Endothelial cell of umbilical vein (primary cell): ENCODE data around the gene CLINT1. TPM values are rescaled to one million over a fixed set of nuclear protein-coding genes. Genes with fewer than 3 reads are reported as not detected.

Experiments used
- Bru-seq: library from RNA; stranded (reverse); fragments of 400-500 nt; gene quantifications from one replicate; lab custom pipeline; 2021; lab: Mats Ljungman, UMichigan
- BruChase-seq, 2 experiments: library from RNA; stranded (reverse); fragments of 400-500 nt; gene quantifications; one replicate each; lab custom pipeline; 2021; lab: Mats Ljungman, UMichigan
- BruUV-seq: library from RNA; stranded (reverse); fragments of 400-500 nt; replicated peaks from 2 replicates; lab custom pipeline; 2021; lab: Mats Ljungman, UMichigan
- CTCF ChIA-PET: fragments of 300-600, 350-600 bp; sonication (Branson Sonifier 250); formaldehyde crosslinking; loops from one replicate; lab custom pipeline; 2021; ENCODE audit warnings: antibody characterized with exemption, inconsistent platforms; lab: Charles Lee
- POLR2A ChIA-PET: fragments of 300-600, 350-600 bp; sonication (Branson Sonifier 250); formaldehyde crosslinking; loops from one replicate; lab custom pipeline; 2021; ENCODE audit warnings: antibody characterized with exemption, inconsistent platforms; lab: Charles Lee
- DNase-seq: peaks from one replicate; pipeline ENCODE4 v3.0.0-alpha.2; 2011; ENCODE audit warnings: low read depth, low spot score
- FAIRE-seq: peaks from 2 replicates; lab custom pipeline; 2011; peaks lifted over from hg19 to GRCh38; lab: Jason Lieb, UNC
- H2AFZ ChIP-seq: 2 replicates; pipeline ENCODE4 v1.6.0; 2012; ENCODE audit warnings: low read depth, low read length, control low read depth, inconsistent platforms
- H3K27ac ChIP-seq: 2 replicates; pipeline ENCODE4 v1.5.1; 2011; ENCODE audit warnings: low read depth, mild to moderate bottlenecking, control low read depth, low read length, moderate library complexity; ENCODE audit not compliant: insufficient read depth
- H3K27me3 ChIP-seq, 2 experiments: 2 replicates each; pipeline versions ENCODE4 v1.6.0 to v1.6.1; 2011; ENCODE audit warnings: low read length in 2 of 2, mixed read lengths in 1 of 2; ENCODE audit not compliant: control insufficient read depth in 2 of 2, insufficient read depth in 2 of 2
- H3K36me3 ChIP-seq, 2 experiments: 2 replicates in 1 of 2; 3 replicates in 1 of 2; pipeline ENCODE4 v1.5.1; 2011; ENCODE audit warnings: low read length in 2 of 2, mild to moderate bottlenecking in 1 of 2, moderate library complexity in 1 of 2; ENCODE audit not compliant: control insufficient read depth in 2 of 2, insufficient read depth in 2 of 2; ENCODE audit errors: extremely low read depth in 1 of 2
- H3K4me1 ChIP-seq: 3 replicates; pipeline ENCODE4 v1.5.1; 2011; ENCODE audit warnings: mild to moderate bottlenecking, low read length; ENCODE audit not compliant: control insufficient read depth, insufficient read depth; ENCODE audit errors: extremely low read depth
- H3K4me2 ChIP-seq: 2 replicates; pipeline ENCODE4 v1.6.1; 2011; ENCODE audit warnings: low read length, control low read depth, mixed read lengths; ENCODE audit not compliant: insufficient read depth
- H3K4me3 ChIP-seq, 3 experiments: fragments of 200-600 bp in 1 of 3; sonication (generic), shearing (Covaris generic) in 1 of 3; replicated peaks in 1 of 3; 2 replicates each; pipeline ENCODE4 v1.5.1; 2011 to 2016; ENCODE audit warnings: control low read depth in 3 of 3, low read length in 3 of 3, mild to moderate bottlenecking in 2 of 3, inconsistent platforms in 1 of 3, low read depth in 1 of 3, moderate library complexity in 1 of 3; ENCODE audit not compliant: insufficient read depth in 1 of 3
- H3K79me2 ChIP-seq: 2 replicates; pipeline ENCODE4 v1.6.0; 2012; ENCODE audit warnings: low read length, inconsistent platforms; ENCODE audit not compliant: control insufficient read depth, insufficient read depth
- H3K9ac ChIP-seq: replicated peaks from 2 replicates; pipeline ENCODE3; 2011; ENCODE audit warnings: low read length, control low read depth; ENCODE audit not compliant: insufficient read depth; ENCODE audit errors: extremely low read depth
- H3K9me1 ChIP-seq: replicated peaks from 3 replicates; pipeline ENCODE4 v1.6.0; 2011; ENCODE audit warnings: mild to moderate bottlenecking, low read length; ENCODE audit not compliant: control insufficient read depth, insufficient read depth; ENCODE audit errors: extremely low read depth
- H3K9me3 ChIP-seq: replicated peaks from 2 replicates; pipeline ENCODE4 v1.5.1; 2012; ENCODE audit warnings: low read length, inconsistent platforms; ENCODE audit not compliant: control insufficient read depth, insufficient read depth
- H4K20me1 ChIP-seq: replicated peaks from 2 replicates; pipeline ENCODE3; 2011; ENCODE audit warnings: mild to moderate bottlenecking, low read length; ENCODE audit not compliant: control insufficient read depth, insufficient read depth; ENCODE audit errors: extremely low read depth
- EZH2 ChIP-seq: IDR thresholded peaks from 2 replicates; pipeline ENCODE4 v1.6.1; 2012; ENCODE audit warnings: borderline replicate concordance, low read depth, mild to moderate bottlenecking, moderate library complexity, low read length, inconsistent platforms; ENCODE audit not compliant: severe bottlenecking
- FOS ChIP-seq: IDR thresholded peaks from 2 replicates; pipeline ENCODE4 v1.6.1; 2011; ENCODE audit warnings: mild to moderate bottlenecking, low read length, moderate library complexity, borderline replicate concordance; ENCODE audit not compliant: insufficient read depth
- GATA2 ChIP-seq: IDR thresholded peaks from 2 replicates; pipeline ENCODE4 v1.7.0; 2011; ENCODE audit warnings: low read depth, mild to moderate bottlenecking, moderate library complexity, mixed read lengths, low read length; ENCODE audit not compliant: insufficient read length, insufficient read depth
- JUN ChIP-seq: IDR thresholded peaks from 2 replicates; pipeline ENCODE4 v1.6.1; 2011; ENCODE audit warnings: borderline replicate concordance, low read depth; ENCODE audit not compliant: insufficient read length, insufficient read depth
- MYC ChIP-seq: IDR thresholded peaks from one replicate; pipeline ENCODE4 v1.6.1; 2011; ENCODE audit warnings: mild to moderate bottlenecking, low read depth, low read length
- POLR2A ChIP-seq: IDR thresholded peaks from 2 replicates; pipeline ENCODE4 v1.6.1; 2012; ENCODE audit warnings: low read depth, mild to moderate bottlenecking, control low read depth, low read length
- POLR2AphosphoS5 ChIP-seq: IDR thresholded peaks from 2 replicates; pipeline ENCODE4 v1.6.1; 2012; ENCODE audit warnings: low read depth, mild to moderate bottlenecking, control low read depth, low read length, moderate library complexity; ENCODE audit not compliant: insufficient read depth
- dilution Hi-C: fragments of 300-500 bp; cut with MboI; formaldehyde crosslinking; loops from one replicate; pipeline ENCODE4 v1.15.0; 2019; ENCODE audit warnings: low sequenced_read_pairs; ENCODE audit not compliant: extremely low pct_ligation_motif_present
- intact Hi-C: fragments of 100-400 bp; cut with micrococcal nuclease; formaldehyde crosslinking; loops from one replicate; pipeline ENCODE4 v1.10.0; 2022
- long read RNA-seq: library from polyadenylated mRNA; stranded (forward); transcript quantifications from one replicate; pipeline ENCODE4 v2.0.0, GENCODE V29; 2021
- polyA minus RNA-seq, 3 experiments: library from RNA; depleted of rRNA, polyadenylated mRNA; stranded (reverse); fragments of >200 nt; gene quantifications; 1 replicate in 1 of 3; 2 replicates in 2 of 3; pipeline ENCODE4 v1.2.3, GENCODE V29; 2011
- polyA plus RNA-seq, 4 experiments: library from polyadenylated mRNA; depleted of rRNA in 3 of 4; stranded (reverse) in 3 of 4; unstranded in 1 of 4; fragments of >200 nt; gene quantifications; 2 replicates each; pipeline versions ENCODE4 v1.2.1 to v1.2.3, GENCODE V29; 2011 to 2012; ENCODE audit warnings: missing spikeins in 1 of 4
- total RNA-seq: library from RNA; stranded (reverse); gene quantifications from 2 replicates; pipeline ENCODE4 v1.2.3, GENCODE V29; 2021
- TF ChIP-seq, protein P1 (sequence below), 2 donors: IDR thresholded peaks; 1 replicate in 1 of 2; 2 replicates in 1 of 2; pipeline ENCODE4 v1.5.1; 2011; ENCODE audit warnings: low read length in 2 of 2, mild to moderate bottlenecking in 2 of 2, moderate library complexity in 2 of 2, control low read depth in 1 of 2, inconsistent platforms in 1 of 2, low read depth in 1 of 2; ENCODE audit not compliant: insufficient read depth in 1 of 2; ENCODE audit errors: extremely low read depth in 1 of 2
- TF ChIP-seq, protein P2 (sequence below): IDR thresholded peaks from 2 replicates; pipeline ENCODE4 v1.6.1; 2011; ENCODE audit not compliant: insufficient read depth, insufficient read length

Gene CLINT1
- total RNA-seq (76.6 and 79.6 TPM in 2 replicates), polyA plus RNA-seq (152 and 158 TPM in 2 replicates), polyA minus RNA-seq (298 and 328 TPM in 2 replicates), Bru-seq, nascent RNA (percentile 92 among the genes with signal in this experiment), BruChase-seq, experiment 1, labeled RNA remaining after a 6-hour chase (percentile 88 among the genes with signal in this experiment), BruChase-seq, experiment 2, labeled RNA remaining after a 2-hour chase (percentile 86 among the genes with signal in this experiment)
- polyA plus RNA-seq (2011; cell fraction: cytosol; rRNA removed): 106 and 108 TPM in 2 replicates
- 214 and 224 TPM in 2 replicates for polyA plus RNA-seq (2011; cell fraction: nucleus; rRNA removed)
- 56.2 and 72.0 TPM in 2 replicates for polyA plus RNA-seq (2012)
- 81.1 TPM for polyA minus RNA-seq (2011; cell fraction: cytosol; rRNA and poly(A)+ RNA removed)
- 91.0 and 123 TPM in 2 replicates for polyA minus RNA-seq (2011; cell fraction: nucleus; rRNA and poly(A)+ RNA removed)
- long read RNA-seq, transcript CLINT1-201 (12 exons, 3,440 nt): major isoform, 129 of 222 reads
- long read RNA-seq, transcript CLINT1-207 (12 exons, 2,346 nt): minor isoform, 59 of 222 reads
- long read RNA-seq, partial matches to known transcripts: 6 of 222 reads
- long read RNA-seq, other reads (novel, unspliced or antisense): 27 of 222 reads

DNA sequence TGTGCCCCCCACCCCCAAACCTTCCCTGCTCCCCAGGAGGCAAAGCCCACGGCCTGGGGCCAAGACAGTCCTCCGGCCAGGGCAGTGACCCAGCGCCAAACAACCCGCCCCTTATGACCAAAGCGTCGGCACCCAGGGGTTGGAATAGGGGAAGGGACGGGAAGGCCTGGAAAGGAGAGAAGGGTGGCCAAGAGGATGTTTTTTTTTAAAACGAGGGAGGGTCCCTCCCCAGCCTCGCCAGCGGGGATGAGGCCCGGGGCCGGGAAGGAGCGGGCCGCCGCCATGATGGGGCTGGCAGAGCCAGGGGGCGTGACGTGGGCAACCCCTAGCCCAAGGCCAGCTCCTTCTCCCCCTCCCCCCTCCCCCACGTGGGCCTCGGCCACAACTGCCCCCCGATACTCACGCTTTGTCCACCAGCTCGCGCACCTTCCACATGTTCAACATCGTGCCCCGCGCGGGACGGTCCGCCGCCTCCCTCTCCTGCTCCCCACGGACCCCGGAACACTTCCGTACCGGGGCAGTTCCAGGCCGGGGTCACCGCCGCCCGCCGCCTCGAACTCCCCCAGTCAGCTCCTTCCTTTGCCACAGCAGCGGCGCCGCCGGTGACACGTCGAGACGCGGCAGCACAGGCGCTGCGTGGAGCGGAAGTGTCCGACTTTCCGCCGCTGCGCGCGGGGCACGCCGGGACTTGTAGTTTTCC is at the start of gene CLINT1:
Gene CLINT1 (minus strand): TSS at position 619 of the 700 bp plus-strand sequence. CDS start 175 bp downstream, at position 444.
- Histone ChIP-seq H3K79me2 (peaks cover 53% of the 10 kb centered on the region), H3K27me3 (no peaks in the 10 kb centered on the region), H4K20me1 (peaks cover 15% of the 10 kb centered on the region), H3K27ac (peak within 1 kb of the TSS; percentile 81), H3K9me3 (no peaks in the 10 kb centered on the region), H3K4me2 (peak within 1 kb of the TSS; percentile 99), H3K4me1 (peaks cover 14% of the 10 kb centered on the region), H3K9me1 (no peaks in the 10 kb centered on the region), H2AFZ (peak within 1 kb of the TSS; percentile 71), H3K36me3 (no peaks in the 10 kb centered on the region), H3K4me3 (peak within 1 kb of the TSS; percentile 68 to 95 (median 93)), H3K9ac (peak within 1 kb of the TSS; percentile 91)
- no TSS peak for BruUV-seq
- FAIRE-seq (peak; percentile 90), DNase-seq (peak; percentile 86)
- dilution Hi-C loops: no loop called here
- ChIA-PET POLR2A (interaction anchor here (0.6 to 1.1 kb wide), 2 partner anchors 74 to 90 kb away, joined by 3 to 4 read pairs; no protein-coding TSS in a partner anchor), CTCF (interaction anchor here (0.7 to 1.4 kb wide), 5 partner anchors 14 to 90 kb away, joined by 4 to 8 read pairs (median 4); no protein-coding TSS in a partner anchor)
- intact Hi-C loops: loop anchor here (1.0 to 10.0 kb wide), 4 partner anchors 32 to 1242 kb away; no protein-coding TSS in a partner anchor
- TF ChIP-seq, protein P1, sequence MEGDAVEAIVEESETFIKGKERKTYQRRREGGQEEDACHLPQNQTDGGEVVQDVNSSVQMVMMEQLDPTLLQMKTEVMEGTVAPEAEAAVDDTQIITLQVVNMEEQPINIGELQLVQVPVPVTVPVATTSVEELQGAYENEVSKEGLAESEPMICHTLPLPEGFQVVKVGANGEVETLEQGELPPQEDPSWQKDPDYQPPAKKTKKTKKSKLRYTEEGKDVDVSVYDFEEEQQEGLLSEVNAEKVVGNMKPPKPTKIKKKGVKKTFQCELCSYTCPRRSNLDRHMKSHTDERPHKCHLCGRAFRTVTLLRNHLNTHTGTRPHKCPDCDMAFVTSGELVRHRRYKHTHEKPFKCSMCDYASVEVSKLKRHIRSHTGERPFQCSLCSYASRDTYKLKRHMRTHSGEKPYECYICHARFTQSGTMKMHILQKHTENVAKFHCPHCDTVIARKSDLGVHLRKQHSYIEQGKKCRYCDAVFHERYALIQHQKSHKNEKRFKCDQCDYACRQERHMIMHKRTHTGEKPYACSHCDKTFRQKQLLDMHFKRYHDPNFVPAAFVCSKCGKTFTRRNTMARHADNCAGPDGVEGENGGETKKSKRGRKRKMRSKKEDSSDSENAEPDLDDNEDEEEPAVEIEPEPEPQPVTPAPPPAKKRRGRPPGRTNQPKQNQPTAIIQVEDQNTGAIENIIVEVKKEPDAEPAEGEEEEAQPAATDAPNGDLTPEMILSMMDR (IDR thresholded peaks at IDR 0.05; ENCODE audit: extremely low read depth in 1 of 2, insufficient read depth in 1 of 2, low read depth in 1 of 2, low read length in 2 of 2): no peak
- no peak for TF ChIP-seq JUN
- no peak for TF ChIP-seq FOS
- no peak for TF ChIP-seq MYC
- peak; percentile 74 for TF ChIP-seq POLR2A
- TF ChIP-seq, protein P2, sequence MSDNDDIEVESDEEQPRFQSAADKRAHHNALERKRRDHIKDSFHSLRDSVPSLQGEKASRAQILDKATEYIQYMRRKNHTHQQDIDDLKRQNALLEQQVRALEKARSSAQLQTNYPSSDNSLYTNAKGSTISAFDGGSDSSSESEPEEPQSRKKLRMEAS: no peak
- TF ChIP-seq POLR2AphosphoS5: peak; percentile 62
- TF ChIP-seq GATA2: no peak
- no peak for TF ChIP-seq EZH2
